COR-L47 (cell line): ENCODE data around the gene DNAAF1.
"Not testable (repeated sequence)": the region's sequence is repeated elsewhere in the genome, so short reads cannot be mapped to it uniquely, and the experiment has no call there.

Experiments
- DNase-seq: peaks from one replicate; lab custom pipeline; 2025; lab: John Stamatoyannopoulos, UW

DNAAF1 gene

DNA sequence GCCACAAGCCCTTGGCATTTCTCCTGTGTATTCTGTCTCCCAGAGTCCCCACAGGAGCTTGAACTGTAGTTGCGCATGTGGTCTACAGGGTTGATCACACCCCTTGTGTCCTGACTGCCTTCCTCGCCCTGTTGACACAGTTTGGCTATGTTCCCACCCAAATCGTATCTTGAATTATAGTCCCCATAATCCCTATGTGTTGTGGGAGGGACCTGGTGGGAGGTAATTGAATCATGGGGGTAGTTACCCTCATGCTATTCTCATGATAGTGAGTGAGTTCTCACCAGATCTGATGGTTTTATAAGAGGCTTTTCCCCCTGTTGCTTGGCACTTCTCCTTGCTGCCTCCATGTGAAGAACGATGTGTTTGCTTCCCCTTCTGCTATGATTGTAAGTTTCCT is 67.0 kb downstream of the DNAAF1 start:
- DNase-seq = no peak

- DNase-seq = no peak
These were observed 67.5 kb downstream of the DNAAF1 start for GRCh38 chr16:84212631-84213030.

DNA sequence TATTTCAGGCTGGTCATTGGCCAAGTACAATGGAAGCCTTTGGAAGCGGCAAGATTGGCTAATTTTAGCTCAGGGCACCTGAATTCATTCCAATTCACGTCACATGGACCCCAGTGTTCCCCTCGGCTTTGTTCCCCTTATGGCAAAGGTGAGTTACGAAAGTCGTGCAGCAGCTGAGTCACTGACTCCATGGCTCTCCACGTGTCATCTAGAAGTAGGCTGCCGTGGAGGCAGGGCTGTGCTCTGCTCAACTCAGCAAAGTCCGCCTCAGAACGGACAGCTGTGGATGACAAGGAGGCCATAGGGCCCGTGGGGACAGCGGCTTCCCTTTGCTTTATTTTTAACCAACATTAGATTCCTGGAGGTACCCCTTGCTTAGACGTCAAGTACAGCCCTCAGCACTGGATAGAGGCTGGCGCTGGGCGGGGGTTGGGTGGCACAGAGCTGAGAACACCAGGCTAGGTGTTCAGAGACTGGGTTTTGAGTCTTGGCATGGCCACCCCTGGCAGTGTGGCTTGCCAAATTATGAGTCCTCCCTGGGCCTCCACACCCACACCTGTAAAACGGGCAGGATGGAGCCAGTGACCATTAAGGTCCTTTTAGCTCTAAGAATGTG is 69.5 kb downstream of the DNAAF1 start:
- DNase-seq = no peak

DNA sequence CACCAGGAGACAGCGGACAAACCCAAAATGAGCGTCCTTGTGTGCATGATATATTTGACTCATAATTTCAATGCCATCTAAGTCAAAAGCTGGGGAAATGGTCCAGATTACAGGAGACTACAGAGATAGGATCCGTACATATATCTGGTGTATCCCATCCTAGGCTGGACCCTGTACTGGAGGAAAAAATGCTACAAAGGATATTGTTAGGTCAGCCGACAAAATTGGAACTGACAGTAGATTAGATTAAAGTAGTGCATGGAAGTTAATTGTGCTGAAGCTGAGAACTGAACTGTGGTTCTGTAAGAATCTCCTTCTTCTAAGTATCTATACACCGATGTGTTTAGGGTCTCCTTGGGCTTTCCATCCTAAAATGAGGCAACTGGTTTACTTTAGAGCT is 70.4 kb downstream of the DNAAF1 start:
- no peak for DNase-seq

GRCh38 chr16:84216144-84216543 is 71.0 kb downstream of the DNAAF1 start:
- not testable (repeated sequence) for DNase-seq

DNA sequence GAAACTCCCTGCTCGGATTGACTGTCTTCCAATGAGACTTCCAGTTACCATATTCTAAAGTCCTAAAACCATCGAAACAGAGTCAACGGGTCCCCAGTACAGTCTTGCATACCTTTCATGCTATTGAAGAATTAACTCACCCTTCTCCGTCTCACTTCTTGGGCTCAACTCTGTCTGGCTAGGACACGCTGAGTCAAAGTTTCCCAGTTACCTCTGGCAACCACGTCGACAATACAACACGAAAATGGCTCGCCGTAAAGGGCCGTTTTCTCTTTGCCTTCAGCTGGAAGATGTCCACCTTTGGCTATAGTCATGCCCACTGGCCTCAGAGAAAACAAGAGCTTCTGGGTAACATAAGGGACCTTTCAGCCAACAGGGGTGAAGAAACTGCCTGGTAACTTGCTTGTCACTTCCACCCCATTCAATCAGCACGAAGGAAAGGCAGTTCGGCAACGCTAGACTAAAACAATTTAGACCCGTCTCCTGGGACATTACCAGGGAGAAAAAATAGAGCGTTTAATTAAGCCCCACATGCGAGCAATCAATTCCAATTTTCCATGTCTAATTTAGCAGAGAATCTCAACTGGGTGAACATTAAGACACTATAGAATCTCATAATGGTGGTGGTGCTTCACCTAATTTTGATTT is 73.2 kb downstream of the DNAAF1 start:
- DNase-seq = no peak

DNA sequence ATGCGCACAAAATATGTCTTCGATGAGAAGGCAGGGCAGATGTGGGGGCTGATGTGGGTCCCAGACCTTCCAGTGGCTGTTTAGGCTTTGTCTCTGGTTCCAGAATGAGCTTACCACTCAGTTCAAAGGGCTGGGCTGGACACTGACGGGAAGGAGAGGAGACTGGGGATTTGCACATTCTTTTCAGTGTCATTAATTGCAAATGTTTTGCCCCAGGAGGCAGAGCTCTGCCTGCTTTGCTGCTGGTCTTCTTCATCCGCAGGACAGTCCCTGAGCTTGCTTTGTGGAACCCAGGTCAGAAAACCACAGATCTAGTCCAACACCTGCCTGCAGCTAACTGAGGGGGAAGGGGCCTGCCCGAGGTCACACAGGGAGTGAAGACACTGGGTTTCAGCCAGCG is 73.8 kb downstream of the DNAAF1 start:
- DNase-seq = no peak

DNA sequence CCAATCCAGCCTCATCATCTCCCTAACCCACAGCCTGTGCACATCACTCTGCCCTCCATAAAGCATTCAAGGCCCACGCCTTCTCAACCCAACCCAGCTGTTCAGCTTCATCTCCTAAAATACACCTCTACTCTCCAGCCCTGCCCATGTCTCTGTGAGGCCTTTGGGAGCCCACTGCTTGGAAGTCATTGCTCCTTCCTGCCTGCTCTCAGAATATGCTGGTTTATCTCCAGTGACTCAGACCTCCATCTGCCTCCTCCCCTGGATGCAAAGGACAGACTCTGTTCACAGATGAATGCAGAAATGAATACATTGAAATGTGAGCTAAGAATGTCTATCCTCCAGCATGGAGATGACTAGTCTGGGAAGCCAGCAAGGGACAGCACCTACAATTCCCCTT is 75.7 kb downstream of the DNAAF1 start:
- DNase-seq = no peak

DNA sequence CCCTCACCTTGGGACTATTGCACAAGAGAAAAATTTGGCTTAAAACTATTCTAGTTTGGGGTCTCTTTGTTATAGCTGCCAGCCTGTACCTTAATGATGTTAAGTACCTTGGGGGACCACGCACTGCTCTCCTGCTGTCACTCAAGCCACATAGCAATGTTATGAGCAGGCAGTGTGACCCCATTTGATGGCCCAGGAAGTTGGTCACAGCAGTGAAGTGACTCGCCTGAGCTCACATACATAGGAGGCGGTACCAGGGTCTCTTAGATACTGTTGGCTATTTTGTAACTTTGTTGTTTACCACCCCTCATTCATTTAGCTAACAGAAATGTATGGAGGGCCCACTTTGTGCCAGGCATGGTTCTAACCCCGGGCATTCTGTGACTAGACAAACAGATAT is 78.3 kb downstream of the DNAAF1 start:
- no peak for DNase-seq

- no peak for DNase-seq
These were observed 79.4 kb downstream of the DNAAF1 start for GRCh38 chr16:84224554-84224953.

DNA sequence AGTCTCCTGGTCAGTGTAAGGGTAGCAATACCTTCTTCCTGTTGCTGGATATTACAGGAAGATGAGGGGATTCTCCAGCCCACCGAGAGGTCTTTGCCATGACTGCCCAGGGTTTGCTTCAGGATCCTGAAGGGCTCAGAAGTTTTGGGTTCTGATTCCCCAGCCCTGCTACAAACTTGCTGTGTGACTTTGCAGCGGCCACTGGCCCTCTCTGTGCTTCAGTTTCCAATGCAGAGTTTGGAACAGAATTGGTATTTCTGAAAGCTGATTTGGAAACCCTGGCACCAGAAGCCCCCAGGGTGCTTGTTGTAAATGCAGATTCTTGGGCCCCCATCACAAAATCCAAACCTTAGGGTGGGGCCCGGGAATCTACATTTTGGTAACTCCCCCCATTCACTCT is 80.0 kb downstream of the DNAAF1 start:
- DNase-seq = no peak

DNA sequence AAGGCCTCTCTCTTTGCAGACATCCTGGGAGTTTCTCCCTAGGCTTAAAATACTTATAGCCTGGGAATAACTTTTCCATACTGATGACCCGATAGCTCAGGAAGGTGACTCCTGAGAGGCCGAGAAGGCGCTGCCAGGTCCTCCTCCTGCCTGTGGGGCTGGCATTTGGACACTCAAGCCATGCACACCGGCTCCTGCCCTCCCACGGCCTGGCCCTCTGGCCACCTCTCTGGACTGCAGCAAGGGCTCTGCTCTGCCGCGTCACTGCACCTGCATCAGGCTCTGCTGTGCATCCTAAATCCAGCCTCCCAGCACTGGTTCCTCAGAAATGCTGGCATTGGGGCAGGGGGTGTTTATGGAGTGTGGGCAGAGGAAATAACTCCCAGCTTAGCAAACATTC is 80.5 kb downstream of the DNAAF1 start:
- DNase-seq = no peak

DNA sequence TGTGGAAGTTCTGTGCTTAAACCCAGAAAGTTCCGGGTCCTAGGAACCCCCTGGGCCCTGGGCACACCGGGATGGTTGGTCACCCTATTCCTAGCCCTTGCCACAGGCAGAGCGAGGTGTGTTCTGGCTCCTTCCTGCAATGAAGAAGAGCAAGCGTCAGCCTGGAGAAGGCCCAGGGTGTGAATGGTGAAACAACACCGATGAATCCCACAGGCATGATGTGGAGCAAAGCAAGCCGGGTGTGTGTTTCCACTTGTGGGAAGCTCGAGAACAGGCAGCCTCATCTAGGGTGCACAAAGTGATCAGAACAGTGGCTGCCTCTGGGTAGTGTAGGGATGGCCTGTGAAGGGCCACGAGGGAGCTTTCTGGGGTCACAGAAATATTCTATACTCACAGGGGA is 80.9 kb downstream of the DNAAF1 start:
- no peak for DNase-seq
